Activated naive CD4-positive, alpha-beta T cell treated with anti-CD3 and anti-CD28 coated beads, Interleukin-2, amount 50 U/mL, for 24 hours (primary cell): ENCODE results near the gene LZTS2.

Experiments
- H3K27ac Mint-ChIP-seq: one replicate; pipeline ENCODE4 v1.8.0; 2021; ENCODE audit warnings: mild to moderate bottlenecking, mixed read lengths
- H3K27me3 Mint-ChIP-seq: one replicate; pipeline ENCODE4 v1.8.0; 2021; ENCODE audit warnings: mixed read lengths
- H3K36me3 Mint-ChIP-seq: one replicate; pipeline ENCODE4 v1.8.0; 2021; ENCODE audit warnings: mixed read lengths
- H3K4me1 Mint-ChIP-seq: one replicate; pipeline ENCODE4 v1.8.0; 2021; ENCODE audit warnings: mixed read lengths
- H3K4me3 Mint-ChIP-seq: one replicate; pipeline ENCODE4 v1.8.0; 2021; ENCODE audit warnings: mild to moderate bottlenecking, mixed read lengths
- H3K9me3 Mint-ChIP-seq: one replicate; pipeline ENCODE4 v1.8.0; 2021; ENCODE audit warnings: mixed read lengths

The LZTS2 gene

DNA sequence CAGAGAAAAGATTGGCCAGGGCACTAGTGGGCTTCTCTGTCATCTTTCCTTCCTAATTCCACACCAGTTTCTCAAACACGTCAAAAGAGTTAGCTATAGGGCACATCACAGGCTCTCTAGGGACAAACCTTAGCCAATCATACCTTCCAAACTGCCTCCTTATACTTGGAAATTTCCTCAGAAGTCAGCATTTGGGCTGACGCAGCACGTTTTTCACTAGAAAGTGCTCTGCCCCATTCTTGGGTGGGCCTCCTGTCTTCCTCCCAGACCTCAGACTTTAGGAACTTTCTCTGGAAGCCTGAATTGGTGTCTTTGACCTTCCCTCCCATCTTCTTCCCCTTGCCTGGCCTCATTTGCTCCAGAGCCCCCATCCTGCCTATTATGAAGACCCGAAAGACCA, 42.5 kb downstream of the LZTS2 start:
- Mint-ChIP-seq H3K27ac (no peak overlapping the region), H3K4me1 (peaks cover 28% of the 10 kb centered on the region), H3K9me3 (no peaks in the 10 kb centered on the region), H3K36me3 (peaks cover 4% of the 10 kb centered on the region), H3K27me3 (peaks cover 3% of the 10 kb centered on the region), H3K4me3 (peak overlapping the region; percentile 96)

DNA sequence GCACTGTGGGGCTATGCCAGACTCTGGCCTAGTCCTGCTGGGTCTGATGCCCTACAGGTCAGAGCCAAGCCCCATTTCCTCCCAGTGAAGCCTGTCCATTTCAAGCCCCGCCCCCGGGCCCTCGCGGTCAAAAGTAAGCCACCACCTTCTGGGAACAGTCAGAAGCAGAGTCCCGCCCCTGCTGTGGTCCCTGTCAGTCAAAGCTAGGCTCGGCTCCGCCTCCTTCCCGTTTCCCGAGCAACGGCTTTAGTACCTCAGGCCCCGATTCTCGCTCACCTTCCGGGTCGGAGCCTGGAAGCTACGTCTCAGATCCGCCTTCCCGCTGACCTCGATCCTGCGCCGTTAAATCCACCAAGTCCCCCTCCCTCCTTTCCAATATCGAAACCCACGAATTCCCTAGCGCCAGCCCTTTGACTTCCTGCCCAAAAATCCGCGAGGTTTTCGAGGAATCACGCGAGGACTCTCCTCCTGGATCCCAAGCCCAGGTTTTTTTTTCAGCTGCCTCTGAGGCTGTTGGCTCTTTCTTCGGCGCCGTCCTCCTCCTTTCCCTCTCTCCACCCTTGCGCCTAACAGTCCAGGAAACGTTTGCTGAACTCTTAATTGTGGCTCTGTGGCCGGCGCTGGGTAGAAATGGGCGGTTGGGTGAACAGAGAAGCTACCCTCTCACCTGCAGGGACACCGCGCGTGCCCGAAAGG, 43.2 kb downstream of the LZTS2 start:
- peaks cover 8% of the 10 kb centered on the region for H3K27me3 Mint-ChIP-seq
- peaks cover 3% of the 10 kb centered on the region for H3K36me3 Mint-ChIP-seq
- H3K4me1 Mint-ChIP-seq: peaks cover 28% of the 10 kb centered on the region
- peak overlapping the region; percentile 91 for H3K27ac Mint-ChIP-seq
- peak overlapping the region; percentile 96 for H3K4me3 Mint-ChIP-seq
- no peaks in the 10 kb centered on the region for H3K9me3 Mint-ChIP-seq

DNA sequence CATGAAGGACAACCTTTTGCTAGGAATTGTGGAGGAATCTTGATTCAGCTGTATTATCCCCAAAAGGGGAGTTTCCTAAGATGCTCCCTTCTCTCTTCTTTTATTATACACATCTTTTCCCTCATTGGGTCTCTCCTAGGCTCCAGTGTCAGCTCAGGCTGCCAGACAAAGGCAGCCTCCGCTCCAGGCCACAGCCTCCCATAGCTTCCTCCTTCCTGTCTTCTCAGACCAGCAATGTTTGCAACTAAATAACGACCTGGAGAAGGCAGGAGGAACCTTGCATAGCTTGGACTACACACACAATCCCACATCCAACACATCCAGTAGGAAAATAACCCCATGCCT, 43.7 kb downstream of the LZTS2 start:
- H3K27me3 Mint-ChIP-seq: peaks cover 11% of the 10 kb centered on the region

DNA sequence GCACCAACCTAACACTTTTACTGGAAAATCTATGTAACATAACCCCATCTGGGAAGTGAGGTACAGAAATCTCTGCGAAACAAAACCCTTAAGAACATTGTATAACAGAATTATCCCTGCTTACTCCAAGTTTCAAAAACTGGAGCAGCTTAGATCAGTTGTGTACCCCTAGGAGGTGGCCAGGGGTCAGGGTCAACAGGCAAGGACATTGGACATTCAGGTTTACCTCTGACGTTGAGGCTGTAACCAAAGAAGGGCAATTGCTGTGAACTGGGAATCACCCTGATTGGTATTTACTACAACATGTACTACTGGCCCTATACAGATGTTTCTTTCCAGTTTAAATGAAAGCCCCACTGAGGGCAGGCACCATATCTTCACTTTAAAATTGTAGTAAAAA, 44.5 kb downstream of the LZTS2 start:
- peaks cover 1% of the 10 kb centered on the region for H3K36me3 Mint-ChIP-seq

More for the DNA sequence above, 43.7 kb downstream of the LZTS2 start:
- Mint-ChIP-seq H3K9me3 (no peaks in the 10 kb centered on the region), H3K4me1 (peaks cover 31% of the 10 kb centered on the region), H3K4me3 (peak overlapping the region; percentile 96), H3K36me3 (no peaks in the 10 kb centered on the region), H3K27ac (peak overlapping the region; percentile 82)

GRCh38 chr10:101046332-101047238, 47.0 kb downstream of the LZTS2 start:
- H3K36me3 Mint-ChIP-seq: peaks cover 1% of the 10 kb centered on the region
- peaks cover 41% of the 10 kb centered on the region for H3K4me1 Mint-ChIP-seq
- H3K4me3 Mint-ChIP-seq: no peak overlapping the region
- H3K9me3 Mint-ChIP-seq: no peaks in the 10 kb centered on the region
- H3K27ac Mint-ChIP-seq: no peak overlapping the region
- peaks cover 29% of the 10 kb centered on the region for H3K27me3 Mint-ChIP-seq

More for the DNA sequence above, 44.5 kb downstream of the LZTS2 start:
- Mint-ChIP-seq H3K9me3 (no peaks in the 10 kb centered on the region), H3K27me3 (peaks cover 18% of the 10 kb centered on the region), H3K27ac (no peak overlapping the region), H3K4me1 (peaks cover 38% of the 10 kb centered on the region), H3K4me3 (peak overlapping the region; percentile 96)

GRCh38 chr10:101047268-101047667, 47.7 kb downstream of the LZTS2 start:
- peak overlapping the region; percentile 41 for H3K27ac Mint-ChIP-seq
- H3K36me3 Mint-ChIP-seq: peaks cover 1% of the 10 kb centered on the region
- peaks cover 29% of the 10 kb centered on the region for H3K27me3 Mint-ChIP-seq
- H3K4me3 Mint-ChIP-seq: no peak overlapping the region
- peaks cover 35% of the 10 kb centered on the region for H3K4me1 Mint-ChIP-seq
- no peaks in the 10 kb centered on the region for H3K9me3 Mint-ChIP-seq

DNA sequence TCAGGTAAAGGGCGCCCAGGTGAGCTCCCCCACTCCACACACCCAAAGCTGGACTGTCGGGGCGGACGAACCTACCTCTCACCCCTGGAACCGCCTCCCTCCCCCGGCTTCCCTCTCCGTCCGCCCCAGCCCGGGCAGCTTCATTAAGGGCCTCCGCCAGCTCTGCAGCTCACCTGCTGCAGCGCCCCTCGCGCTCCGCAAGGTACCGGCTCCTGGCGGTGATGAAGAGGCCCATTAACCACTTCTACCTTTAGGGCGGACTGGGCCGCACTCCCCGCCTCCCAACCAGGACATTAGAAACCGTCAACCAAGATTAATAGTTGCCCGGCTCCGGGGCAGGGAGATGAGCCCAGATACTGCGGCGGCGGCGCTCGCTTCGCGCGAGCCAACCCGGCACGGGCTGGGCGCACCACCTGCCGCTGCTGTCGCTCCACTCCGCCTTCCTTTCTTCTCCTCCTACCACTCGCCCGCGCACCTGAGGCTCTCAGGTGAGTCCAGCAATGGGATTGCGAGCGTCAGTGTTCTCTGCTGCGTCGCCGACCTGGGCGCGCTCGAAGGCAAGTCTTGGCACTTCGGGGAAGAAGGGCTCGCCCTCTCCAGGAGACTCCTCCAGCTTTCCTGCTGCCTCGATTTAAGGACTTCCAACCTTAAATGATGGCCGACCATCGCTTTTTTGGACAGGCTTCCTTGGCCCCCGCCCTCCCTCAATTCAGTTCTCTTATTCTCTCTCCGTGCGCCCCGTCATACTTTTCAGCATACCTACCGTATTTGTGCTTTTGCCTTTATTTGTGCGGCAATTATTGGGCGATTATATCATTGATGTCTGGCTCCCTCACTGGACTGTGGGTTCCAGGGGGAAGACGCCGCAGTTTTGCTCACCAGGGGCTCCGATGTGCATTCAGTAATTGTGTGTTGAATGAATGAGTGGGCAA, 48.6 kb downstream of the LZTS2 start:
- Mint-ChIP-seq H3K9me3 (no peaks in the 10 kb centered on the region), H3K4me1 (peaks cover 26% of the 10 kb centered on the region), H3K4me3 (no peak overlapping the region), H3K36me3 (peaks cover 1% of the 10 kb centered on the region), H3K27me3 (peaks cover 29% of the 10 kb centered on the region), H3K27ac (peak overlapping the region; percentile 27)

DNA sequence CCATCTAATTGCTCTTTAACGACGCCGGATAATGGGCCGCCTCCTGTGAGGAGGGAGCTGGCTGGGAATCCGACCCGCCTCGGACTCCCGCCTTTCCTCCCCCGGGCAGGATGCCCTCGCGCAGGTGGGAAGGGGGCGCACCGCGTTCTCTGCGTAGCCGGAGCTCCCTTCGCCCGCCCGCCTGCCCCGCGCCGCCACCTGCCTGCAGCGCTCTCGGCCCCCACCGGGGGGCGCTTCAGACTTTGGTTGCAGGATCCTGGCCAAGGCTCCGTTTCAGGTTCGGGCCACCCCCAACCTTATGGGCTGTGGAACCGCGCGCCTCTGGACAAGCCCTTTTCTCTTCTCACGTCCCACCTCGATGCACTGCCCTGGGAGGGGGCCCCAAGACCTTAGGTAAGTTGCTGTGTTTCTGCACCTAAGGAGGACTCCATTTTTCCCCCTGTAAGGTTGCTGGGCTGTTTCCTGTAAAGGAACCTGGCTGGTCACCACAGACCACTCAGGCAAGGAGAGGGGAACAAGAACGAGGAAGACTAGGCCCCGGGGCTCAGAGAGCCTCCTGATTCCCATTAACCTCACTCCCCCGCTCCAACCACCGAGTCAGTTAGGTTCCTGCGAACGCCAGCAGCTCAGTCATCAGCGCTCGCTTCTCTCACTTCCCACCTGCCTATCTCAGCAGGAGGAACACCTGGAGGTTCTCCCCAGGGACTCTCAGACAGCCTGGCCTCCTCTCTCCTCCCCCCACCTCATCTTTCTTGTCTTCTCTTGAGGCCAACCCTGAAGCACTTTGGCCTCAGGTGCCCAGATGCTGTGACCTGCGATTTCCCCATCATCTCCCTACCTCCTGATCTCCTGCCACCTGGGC, 50.8 kb downstream of the LZTS2 start:
- Mint-ChIP-seq H3K36me3 (peaks cover 1% of the 10 kb centered on the region), H3K9me3 (no peaks in the 10 kb centered on the region), H3K4me1 (peaks cover 20% of the 10 kb centered on the region), H3K27ac (peak overlapping the region; percentile 68), H3K4me3 (no peak overlapping the region), H3K27me3 (peaks cover 29% of the 10 kb centered on the region)

DNA sequence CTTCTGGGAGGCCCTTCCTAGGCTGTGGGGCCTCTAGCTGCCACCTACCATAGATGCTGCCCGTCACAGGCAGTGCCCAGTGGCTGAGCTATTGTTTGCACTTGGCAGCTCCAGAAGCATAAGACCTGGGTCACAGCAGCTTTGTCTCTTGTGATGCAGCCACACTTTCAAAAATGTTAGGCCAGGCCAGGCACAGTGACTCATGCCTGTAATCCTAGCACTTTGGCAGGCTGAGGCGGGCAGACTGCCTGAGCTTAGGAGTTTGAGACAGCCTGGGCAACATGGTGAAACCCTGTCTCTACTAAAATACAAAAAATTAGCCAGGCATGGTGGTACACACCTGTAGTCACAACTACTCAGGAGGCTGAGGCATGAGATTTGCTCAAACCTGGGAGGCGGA, 52.7 kb downstream of the LZTS2 start:
- peaks cover 25% of the 10 kb centered on the region for H3K27me3 Mint-ChIP-seq
- H3K36me3 Mint-ChIP-seq: peaks cover 1% of the 10 kb centered on the region
- no peak overlapping the region for H3K27ac Mint-ChIP-seq
- no peaks in the 10 kb centered on the region for H3K9me3 Mint-ChIP-seq
- peaks cover 20% of the 10 kb centered on the region for H3K4me1 Mint-ChIP-seq
- H3K4me3 Mint-ChIP-seq: no peak overlapping the region

DNA sequence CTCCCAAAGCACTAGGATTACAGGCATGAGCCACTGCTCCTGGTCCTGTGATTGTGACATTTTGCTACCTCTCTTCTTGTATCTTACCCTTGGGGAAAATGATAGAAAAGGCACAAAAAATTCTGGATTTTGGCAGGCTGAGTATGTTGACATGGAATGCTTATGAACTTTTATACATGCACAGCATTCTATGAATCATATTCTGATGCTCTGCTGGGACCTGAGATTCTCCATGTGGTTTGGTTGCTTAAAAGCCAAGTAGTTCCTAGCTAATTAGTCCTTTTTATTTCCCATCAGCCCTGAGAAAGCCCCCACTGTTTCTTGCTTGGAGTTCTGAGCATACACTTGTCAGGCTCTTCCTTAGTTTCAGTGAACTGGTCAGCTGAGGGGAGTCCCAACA, 53.9 kb downstream of the LZTS2 start:
- no peaks in the 10 kb centered on the region for H3K9me3 Mint-ChIP-seq
- H3K4me1 Mint-ChIP-seq: peaks cover 16% of the 10 kb centered on the region
- H3K36me3 Mint-ChIP-seq: peaks cover 1% of the 10 kb centered on the region
- peaks cover 16% of the 10 kb centered on the region for H3K27me3 Mint-ChIP-seq
- H3K4me3 Mint-ChIP-seq: no peak overlapping the region
- no peak overlapping the region for H3K27ac Mint-ChIP-seq

- Mint-ChIP-seq H3K4me1 (peaks cover 10% of the 10 kb centered on the region), H3K9me3 (no peaks in the 10 kb centered on the region), H3K27me3 (peaks cover 11% of the 10 kb centered on the region), H3K27ac (no peak overlapping the region), H3K4me3 (no peak overlapping the region), H3K36me3 (no peaks in the 10 kb centered on the region)
These were observed 54.7 kb downstream of the LZTS2 start for GRCh38 chr10:101054351-101054750.

DNA sequence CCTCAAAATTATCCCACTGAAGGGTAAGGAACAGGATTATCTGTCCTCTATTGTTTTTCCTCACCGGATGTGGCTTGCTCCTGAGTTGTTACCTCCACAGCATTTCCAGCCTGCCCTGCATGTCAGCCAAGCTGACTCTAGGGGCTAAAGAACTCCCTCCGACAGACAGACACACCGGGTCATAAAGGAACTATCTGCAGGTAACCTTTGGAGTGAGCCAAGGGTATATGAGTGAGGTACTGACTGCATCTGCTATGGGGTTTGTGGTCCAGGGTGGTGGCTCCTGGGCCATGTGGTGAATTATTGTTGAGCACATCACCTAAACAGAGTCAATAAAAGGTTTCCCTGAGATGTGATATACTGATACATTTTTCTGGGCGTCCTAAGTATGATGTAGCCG, 55.3 kb downstream of the LZTS2 start:
- Mint-ChIP-seq H3K9me3 (no peaks in the 10 kb centered on the region), H3K36me3 (no peaks in the 10 kb centered on the region), H3K4me3 (no peak overlapping the region), H3K27ac (no peak overlapping the region), H3K27me3 (peaks cover 6% of the 10 kb centered on the region), H3K4me1 (peaks cover 10% of the 10 kb centered on the region)

- H3K9me3 Mint-ChIP-seq: no peaks in the 10 kb centered on the region
- peaks cover 5% of the 10 kb centered on the region for H3K27me3 Mint-ChIP-seq
- no peak overlapping the region for H3K4me3 Mint-ChIP-seq
- peaks cover 12% of the 10 kb centered on the region for H3K4me1 Mint-ChIP-seq
- no peak overlapping the region for H3K27ac Mint-ChIP-seq
- H3K36me3 Mint-ChIP-seq: no peaks in the 10 kb centered on the region
These were observed 55.8 kb downstream of the LZTS2 start for GRCh38 chr10:101055411-101055810.

GRCh38 chr10:101056365-101057151, 57.0 kb downstream of the LZTS2 start:
- no peak overlapping the region for H3K4me3 Mint-ChIP-seq
- H3K9me3 Mint-ChIP-seq: no peaks in the 10 kb centered on the region
- H3K27me3 Mint-ChIP-seq: no peaks in the 10 kb centered on the region
- H3K36me3 Mint-ChIP-seq: no peaks in the 10 kb centered on the region
- H3K4me1 Mint-ChIP-seq: peaks cover 9% of the 10 kb centered on the region
- no peak overlapping the region for H3K27ac Mint-ChIP-seq
